ENCODE results near the gene OR52K1. TPM values are rescaled to one million over a fixed set of nuclear protein-coding genes. Genes with fewer than 3 reads are reported as not detected.
"Not testable (repeated sequence)": the region's sequence is repeated elsewhere in the genome, so short reads cannot be mapped to it uniquely, and the experiment has no call there.

OR52K1 gene
- total RNA-seq, 1 donor = 0.10 TPM

GRCh38 chr11:4514196-4514595 lies 31.8 kb downstream of the OR52K1 start:
- no peaks in the 10 kb centered on the region for H3K9me3 ChIP-seq (ENCODE audit: low read depth, low read length)
- no peaks in the 10 kb centered on the region for H3K27me3 ChIP-seq (ENCODE audit: insufficient read depth, low read length)
- H3K4me1 ChIP-seq (ENCODE audit: insufficient read depth, low read length) = no peaks in the 10 kb centered on the region
- H3K4me3 ChIP-seq (ENCODE audit: low read length) = no peak overlapping the region

GRCh38 chr11:4522339-4522738 lies 39.9 kb downstream of the OR52K1 start:
- no peaks in the 10 kb centered on the region for H3K27me3 ChIP-seq (ENCODE audit: insufficient read depth, low read length)
- no peaks in the 10 kb centered on the region for H3K9me3 ChIP-seq (ENCODE audit: low read depth, low read length)
- no peaks in the 10 kb centered on the region for H3K4me1 ChIP-seq (ENCODE audit: insufficient read depth, low read length)
- no peak overlapping the region for H3K4me3 ChIP-seq (ENCODE audit: low read length)

- no peaks in the 10 kb centered on the region for H3K9me3 ChIP-seq (ENCODE audit: low read depth, low read length)
- H3K27me3 ChIP-seq (ENCODE audit: insufficient read depth, low read length) = no peaks in the 10 kb centered on the region
- H3K4me3 ChIP-seq (ENCODE audit: low read length) = no peak overlapping the region
- no peaks in the 10 kb centered on the region for H3K4me1 ChIP-seq (ENCODE audit: insufficient read depth, low read length)
Observed at GRCh38 chr11:4522752-4523151, 40.3 kb downstream of the OR52K1 start.

GRCh38 chr11:4523666-4524065 lies 41.2 kb downstream of the OR52K1 start:
- Histone ChIP-seq H3K9me3 (ENCODE audit: low read depth, low read length) (no peaks in the 10 kb centered on the region), H3K4me1 (ENCODE audit: insufficient read depth, low read length) (no peaks in the 10 kb centered on the region), H3K4me3 (ENCODE audit: low read length) (no peak overlapping the region), H3K27me3 (ENCODE audit: insufficient read depth, low read length) (peaks cover 3% of the 10 kb centered on the region)

GRCh38 chr11:4527926-4528325 lies 45.5 kb downstream of the OR52K1 start:
- Histone ChIP-seq H3K4me1 (ENCODE audit: insufficient read depth, low read length) (no peaks in the 10 kb centered on the region), H3K27me3 (ENCODE audit: insufficient read depth, low read length) (peaks cover 11% of the 10 kb centered on the region), H3K4me3 (ENCODE audit: low read length) (no peak overlapping the region), H3K9me3 (ENCODE audit: low read depth, low read length) (peaks cover 4% of the 10 kb centered on the region)

GRCh38 chr11:4531686-4532085 lies 49.2 kb downstream of the OR52K1 start:
- H3K4me1 ChIP-seq (ENCODE audit: insufficient read depth, low read length); H3K4me3 ChIP-seq (ENCODE audit: low read length); H3K9me3 ChIP-seq (ENCODE audit: low read depth, low read length): not testable (repeated sequence)
- peaks cover 11% of the 10 kb centered on the region for H3K27me3 ChIP-seq (ENCODE audit: insufficient read depth, low read length)

- no peaks in the 10 kb centered on the region for H3K9me3 ChIP-seq (ENCODE audit: low read depth, low read length)
- no peak overlapping the region for H3K4me3 ChIP-seq (ENCODE audit: low read length)
- H3K4me1 ChIP-seq (ENCODE audit: insufficient read depth, low read length) = no peaks in the 10 kb centered on the region
- peaks cover 6% of the 10 kb centered on the region for H3K27me3 ChIP-seq (ENCODE audit: insufficient read depth, low read length)
Observed at GRCh38 chr11:4539603-4540219, 57.3 kb downstream of the OR52K1 start.

- no peaks in the 10 kb centered on the region for H3K4me1 ChIP-seq (ENCODE audit: insufficient read depth, low read length)
- no peaks in the 10 kb centered on the region for H3K9me3 ChIP-seq (ENCODE audit: low read depth, low read length)
- peaks cover 6% of the 10 kb centered on the region for H3K27me3 ChIP-seq (ENCODE audit: insufficient read depth, low read length)
- no peak overlapping the region for H3K4me3 ChIP-seq (ENCODE audit: low read length)
Observed at GRCh38 chr11:4541071-4541470, 58.6 kb downstream of the OR52K1 start.

Other genes starting within 250 kb of the OR52K1 start
- not detected for gene OR52B4, start 114.3 kb upstream of the OR52K1 start, total RNA-seq
- 22.0 TPM for gene TRIM21, start 88.9 kb upstream of the OR52K1 start, total RNA-seq
- gene OR52K2, start 33.4 kb upstream of the OR52K1 start, total RNA-seq = 0.31 TPM
- not detected for gene OR52M1, start 62.5 kb downstream of the OR52K1 start, total RNA-seq
- not detected for gene OR52I2, start 99.1 kb downstream of the OR52K1 start, total RNA-seq
- gene OR52I1, start 111.4 kb downstream of the OR52K1 start, total RNA-seq = not detected
- gene TRIM68, start 125.6 kb downstream of the OR52K1 start, total RNA-seq = 7.3 TPM
- gene OR51D1, start 154.8 kb downstream of the OR52K1 start, total RNA-seq = 0.10 TPM
- gene OR51E1, start 161.3 kb downstream of the OR52K1 start, total RNA-seq = not detected
- 0.10 TPM for gene OR51E2, start 215.2 kb downstream of the OR52K1 start, total RNA-seq
- gene MMP26, start 222.1 kb downstream of the OR52K1 start, total RNA-seq = not detected

Data from mononuclear cell (primary cell).